A673 (cell line): ENCODE results near the gene UBASH3A. TPM values are rescaled to one million over a fixed set of nuclear protein-coding genes. Genes with fewer than 3 reads are reported as not detected.

Source experiments
- BruUV-seq: library from RNA; stranded (reverse); fragments of 400-500 nt; replicated peaks from 2 replicates; lab custom pipeline; 2021; lab: Mats Ljungman, UMichigan
- CTCF ChIA-PET: fragments of 300-600 bp; sonication (Branson Sonifier 250); formaldehyde crosslinking; loops from one replicate; lab custom pipeline; 2022; ENCODE audit warnings: antibody characterized with exemption; lab: Charles Lee
- POLR2A ChIA-PET: fragments of 300-600 bp; sonication (Branson Sonifier 250); formaldehyde crosslinking; loops from one replicate; lab custom pipeline; 2022; ENCODE audit warnings: antibody characterized with exemption; ENCODE audit not compliant: low non-redundant PET; lab: Charles Lee
- DNase-seq: peaks from one replicate; pipeline ENCODE4 v3.0.0-alpha.2; 2015; ENCODE audit warnings: low spot score
- H3K27ac ChIP-seq: fragments of 200-600 bp; sonication (generic); 2 replicates; pipeline ENCODE4 v1.5.1; 2016; ENCODE audit warnings: mixed run types, low read depth, mild to moderate bottlenecking, mixed read lengths, antibody characterized with exemption, low read length; ENCODE audit not compliant: poor library complexity, severe bottlenecking
- H3K27me3 ChIP-seq: fragments of 200-600 bp; sonication (generic); replicated peaks from 2 replicates; pipeline ENCODE4 v1.6.1; 2017; ENCODE audit warnings: mixed run types, low read depth, mild to moderate bottlenecking, mixed read lengths, antibody characterized with exemption, low read length; ENCODE audit not compliant: insufficient read depth, poor library complexity
- H3K36me3 ChIP-seq: fragments of 200-600 bp; sonication (generic); 2 replicates; pipeline ENCODE4 v1.6.1; 2016; ENCODE audit warnings: mixed run types, mild to moderate bottlenecking, mixed read lengths, antibody characterized with exemption, low read length; ENCODE audit not compliant: insufficient read depth, poor library complexity, severe bottlenecking
- H3K4me1 ChIP-seq: fragments of 200-600 bp; sonication (generic); 2 replicates; pipeline ENCODE4 v1.6.1; 2017; ENCODE audit warnings: mixed run types, mild to moderate bottlenecking, mixed read lengths, antibody characterized with exemption, low read length; ENCODE audit not compliant: insufficient read depth, poor library complexity, severe bottlenecking
- H3K4me3 ChIP-seq: fragments of 200-600 bp; sonication (generic); 2 replicates; pipeline ENCODE4 v1.5.1; 2016; ENCODE audit warnings: low read depth, mixed run types, mild to moderate bottlenecking, mixed read lengths, low read length; ENCODE audit not compliant: poor library complexity, severe bottlenecking
- H3K9me3 ChIP-seq: fragments of 200-600 bp; sonication (generic); 2 replicates; pipeline ENCODE4 v1.6.1; 2016; ENCODE audit warnings: mixed run types, low read depth, mild to moderate bottlenecking, mixed read lengths, antibody characterized with exemption, low read length; ENCODE audit not compliant: poor library complexity, severe bottlenecking
- EZH2 ChIP-seq: fragments of 200-600 bp; sonication (generic); IDR thresholded peaks from 2 replicates; pipeline ENCODE4 v1.6.1; 2017; ENCODE audit warnings: borderline replicate concordance, low read depth, mild to moderate bottlenecking, mixed read lengths, antibody characterized with exemption, low read length; ENCODE audit not compliant: poor library complexity, severe bottlenecking
- intact Hi-C: fragments of 100-400 bp; cut with micrococcal nuclease; formaldehyde crosslinking; loops from one replicate; pipeline ENCODE4 v1.10.0; 2022; ENCODE audit not compliant: unreplicated experiment
- total RNA-seq: library from RNA; stranded (reverse); gene quantifications from 2 replicates; pipeline ENCODE4 v1.2.3, GENCODE V29; 2021
- TF ChIP-seq, protein P1 (sequence below): fragments of 300-800, 200-600 bp; sonication (generic); conservative IDR thresholded peaks from 2 replicates; pipeline ENCODE4 v1.5.1; 2017; ENCODE audit warnings: low read depth, mild to moderate bottlenecking, antibody characterized with exemption, low read length, moderate library complexity, mixed read lengths

Gene UBASH3A
- total RNA-seq, 1 experiment from 2014 or later, result not detected

DNA sequence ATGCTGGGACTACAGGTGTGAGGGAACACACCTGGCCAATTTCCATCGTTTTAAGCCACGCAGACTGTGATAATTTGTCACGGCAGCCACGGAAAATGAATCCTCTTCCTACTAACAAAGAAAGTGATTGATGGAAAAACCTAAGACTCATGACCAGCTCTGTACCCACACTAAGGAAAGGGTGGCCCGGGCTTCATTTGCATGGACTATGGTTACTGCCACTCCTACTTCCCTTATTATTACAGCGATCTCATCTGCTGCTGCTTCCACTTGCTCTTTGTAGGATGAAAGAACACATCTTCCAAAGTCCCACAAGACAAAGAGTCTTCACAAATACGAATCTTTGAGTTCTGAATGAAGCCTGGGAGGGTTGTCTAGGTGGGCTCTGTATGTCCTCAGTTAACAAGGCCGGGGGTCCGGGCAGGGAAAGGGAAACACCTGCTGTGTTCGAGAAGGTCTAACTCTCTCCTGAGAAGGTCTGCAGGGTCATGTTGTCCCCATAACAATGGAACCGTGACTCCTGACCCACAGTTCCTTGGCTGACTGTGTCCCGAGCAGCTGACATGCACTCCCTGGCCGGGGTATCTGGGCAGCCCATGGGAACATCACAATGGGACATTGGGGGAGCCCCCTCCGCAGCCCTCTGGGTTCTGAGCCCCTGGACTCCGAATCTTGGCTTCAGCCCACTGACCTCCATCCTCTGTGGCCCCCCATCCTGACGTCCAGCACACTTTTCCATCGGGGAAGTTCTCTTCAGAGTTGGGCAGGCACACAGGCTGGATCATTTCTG is 24.1 kb upstream of the UBASH3A start:
- no peaks in the 10 kb centered on the region for H3K36me3 ChIP-seq
- no peak overlapping the region for H3K4me3 ChIP-seq
- ChIA-PET POLR2A (no interaction called here), CTCF (no interaction called here)
- H3K4me1 ChIP-seq, result no peaks in the 10 kb centered on the region
- no peak overlapping the region for H3K27ac ChIP-seq
- no TSS peak for BruUV-seq
- no peaks in the 10 kb centered on the region for H3K27me3 ChIP-seq
- intact Hi-C loops, result no loop called here
- no peaks in the 10 kb centered on the region for H3K9me3 ChIP-seq
- DNase-seq, result no peak
- no peak for TF ChIP-seq EZH2
- TF ChIP-seq, protein P1, sequence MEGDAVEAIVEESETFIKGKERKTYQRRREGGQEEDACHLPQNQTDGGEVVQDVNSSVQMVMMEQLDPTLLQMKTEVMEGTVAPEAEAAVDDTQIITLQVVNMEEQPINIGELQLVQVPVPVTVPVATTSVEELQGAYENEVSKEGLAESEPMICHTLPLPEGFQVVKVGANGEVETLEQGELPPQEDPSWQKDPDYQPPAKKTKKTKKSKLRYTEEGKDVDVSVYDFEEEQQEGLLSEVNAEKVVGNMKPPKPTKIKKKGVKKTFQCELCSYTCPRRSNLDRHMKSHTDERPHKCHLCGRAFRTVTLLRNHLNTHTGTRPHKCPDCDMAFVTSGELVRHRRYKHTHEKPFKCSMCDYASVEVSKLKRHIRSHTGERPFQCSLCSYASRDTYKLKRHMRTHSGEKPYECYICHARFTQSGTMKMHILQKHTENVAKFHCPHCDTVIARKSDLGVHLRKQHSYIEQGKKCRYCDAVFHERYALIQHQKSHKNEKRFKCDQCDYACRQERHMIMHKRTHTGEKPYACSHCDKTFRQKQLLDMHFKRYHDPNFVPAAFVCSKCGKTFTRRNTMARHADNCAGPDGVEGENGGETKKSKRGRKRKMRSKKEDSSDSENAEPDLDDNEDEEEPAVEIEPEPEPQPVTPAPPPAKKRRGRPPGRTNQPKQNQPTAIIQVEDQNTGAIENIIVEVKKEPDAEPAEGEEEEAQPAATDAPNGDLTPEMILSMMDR, result no peak

DNA sequence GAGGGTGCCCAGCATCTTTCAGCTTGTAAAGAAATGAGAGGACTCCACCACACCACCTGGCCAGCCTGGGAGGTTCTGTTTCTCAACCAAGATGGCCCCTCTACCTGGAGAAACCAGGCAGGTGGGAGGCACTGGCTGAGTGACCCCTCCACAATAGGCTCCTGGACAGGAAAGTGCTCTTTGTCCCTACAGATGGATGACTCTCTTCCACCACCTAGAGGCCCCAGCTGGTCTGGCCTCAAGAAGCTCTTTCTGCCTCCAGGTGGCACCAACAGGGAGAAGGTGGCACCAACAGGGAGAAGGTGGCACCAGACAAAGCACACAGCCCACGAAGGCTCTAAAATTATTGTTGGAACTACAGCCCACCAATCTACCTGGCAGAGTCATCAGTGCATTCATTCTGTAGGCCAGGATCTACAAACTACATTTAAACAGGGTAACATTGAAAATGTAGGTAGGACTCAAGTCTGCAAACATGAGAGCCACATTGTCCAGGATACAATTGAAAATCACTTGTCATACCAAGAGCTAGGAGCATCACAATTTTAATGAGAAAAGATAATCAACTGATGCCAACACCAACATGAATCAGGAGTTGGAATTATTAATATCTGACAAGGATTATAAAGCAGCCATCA is 22.2 kb upstream of the UBASH3A start:
- DNase-seq, result peak; percentile 35
- intact Hi-C loops, result no loop called here
- H3K4me1 ChIP-seq, result no peaks in the 10 kb centered on the region
- no peak for TF ChIP-seq EZH2
- TF ChIP-seq, protein P1, result peak; percentile 70
- H3K4me3 ChIP-seq, result no peak overlapping the region
- ChIA-PET POLR2A (no interaction called here), CTCF (no interaction called here)
- H3K36me3 ChIP-seq, result no peaks in the 10 kb centered on the region
- no peak overlapping the region for H3K27ac ChIP-seq
- H3K27me3 ChIP-seq, result no peaks in the 10 kb centered on the region
- H3K9me3 ChIP-seq, result no peaks in the 10 kb centered on the region
- no TSS peak for BruUV-seq

DNA sequence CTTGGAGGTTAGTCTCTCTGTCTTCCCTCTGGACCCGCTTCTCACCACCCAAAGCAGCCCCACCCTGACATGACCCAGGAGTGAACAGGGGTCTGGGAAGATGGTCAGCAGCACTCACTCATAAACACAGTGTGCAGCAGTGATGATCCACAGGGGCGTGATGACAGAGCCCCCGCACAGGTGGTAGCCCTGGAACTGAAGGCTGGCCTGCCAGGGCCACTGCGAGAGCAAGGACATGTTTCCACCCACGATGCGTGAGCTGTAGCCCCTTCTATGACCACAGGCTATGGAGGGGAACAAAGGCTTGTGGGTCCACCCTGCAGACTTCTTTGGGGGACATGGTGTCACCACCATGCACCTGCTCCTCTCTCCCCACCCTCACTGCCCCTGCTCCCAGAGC is 20.8 kb upstream of the UBASH3A start:
- no peak for DNase-seq
- BruUV-seq, result no TSS peak
- intact Hi-C loops, result no loop called here
- H3K27ac ChIP-seq, result no peak overlapping the region
- peaks cover 7% of the 10 kb centered on the region for H3K4me1 ChIP-seq
- H3K4me3 ChIP-seq, result no peak overlapping the region
- no peaks in the 10 kb centered on the region for H3K36me3 ChIP-seq
- H3K27me3 ChIP-seq, result no peaks in the 10 kb centered on the region
- ChIA-PET POLR2A (no interaction called here), CTCF (no interaction called here)
- no peak for TF ChIP-seq EZH2
- TF ChIP-seq, protein P1, result no peak
- H3K9me3 ChIP-seq, result no peaks in the 10 kb centered on the region
